HEK293 (cell line): Measurements from ENCODE around the gene TMIE.

Experiments
- CTCF ChIA-PET: fragments of 350-600 bp; formaldehyde crosslinking; extraction: SDS; loops from one replicate; lab custom pipeline; 2021; ENCODE audit warnings: antibody characterized with exemption; lab: Yijun Ruan, JAX
- POLR2A ChIA-PET: fragments of 300-600 bp; formaldehyde crosslinking; extraction: SDS; loops from one replicate; lab custom pipeline; 2020; ENCODE audit warnings: antibody characterized with exemption, inconsistent platforms; lab: Yijun Ruan, JAX
- H3K27ac ChIP-seq: fragments of 200-500 bp; sonication (Bioruptor generic); 2 replicates; pipeline ENCODE4 v1.5.1; 2014; ENCODE audit warnings: low read depth, low read length, control low read depth, inconsistent platforms; ENCODE audit errors: extremely low read depth
- H3K36me3 ChIP-seq, 2 experiments: fragments of 200-500 bp in 1 of 2; sonication (Bioruptor generic) in 1 of 2; 1 replicate in 1 of 2; 2 replicates in 1 of 2; pipeline ENCODE4 v1.5.1; 2014 to 2017; ENCODE audit warnings: inconsistent platforms in 2 of 2, low read length in 2 of 2; ENCODE audit not compliant: control insufficient read depth in 2 of 2, insufficient read depth in 1 of 2
- H3K4me1 ChIP-seq: fragments of 200-500 bp; sonication (Bioruptor generic); 2 replicates; pipeline ENCODE4 v1.5.1; 2014; ENCODE audit warnings: mild to moderate bottlenecking, low read length, inconsistent platforms; ENCODE audit not compliant: control insufficient read depth, insufficient read depth
- H3K4me3 ChIP-seq: 2 replicates; pipeline ENCODE4 v1.5.1; 2011; ENCODE audit warnings: low read depth, mild to moderate bottlenecking, control low read depth, low read length, moderate library complexity
- H3K9me3 ChIP-seq: fragments of 200-500 bp; sonication (Bioruptor generic); 2 replicates; pipeline ENCODE4 v1.5.1; 2014; ENCODE audit warnings: low read depth, low read length, inconsistent platforms; ENCODE audit not compliant: control insufficient read depth, insufficient read depth
- ELK4 ChIP-seq: IDR thresholded peaks from 2 replicates; pipeline ENCODE4 v1.6.1; 2011; ENCODE audit warnings: mild to moderate bottlenecking, low read depth, low read length, borderline replicate concordance
- KLF1 ChIP-seq: fragments of 450-650 bp; formaldehyde crosslinking; IDR thresholded peaks from 2 replicates; pipeline ENCODE4 v1.5.1; 2016; ENCODE audit warnings: missing biosample characterization, missing genetic modification characterization
- KLF16 ChIP-seq: fragments of 450-650 bp; formaldehyde crosslinking; IDR thresholded peaks from 2 replicates; pipeline ENCODE4 v1.5.1; 2017; ENCODE audit warnings: missing biosample characterization, missing genetic modification characterization
- KLF8 ChIP-seq: fragments of 450-650 bp; formaldehyde crosslinking; IDR thresholded peaks from 2 replicates; pipeline ENCODE4 v1.5.1; 2016; ENCODE audit warnings: missing biosample characterization, missing genetic modification characterization
- KLF9 ChIP-seq: fragments of 450-650 bp; formaldehyde crosslinking; IDR thresholded peaks from 2 replicates; pipeline ENCODE4 v1.5.1; 2016; ENCODE audit warnings: missing biosample characterization, missing genetic modification characterization, low read depth
- MYNN ChIP-seq: fragments of 450-650 bp; formaldehyde crosslinking; IDR thresholded peaks from 2 replicates; pipeline ENCODE4 v1.5.1; 2016; ENCODE audit warnings: missing biosample characterization, missing genetic modification characterization, borderline replicate concordance
- PRDM4 ChIP-seq: fragments of 450-650 bp; formaldehyde crosslinking; IDR thresholded peaks from 2 replicates; pipeline ENCODE4 v1.5.1; 2017; ENCODE audit warnings: missing biosample characterization, missing genetic modification characterization
- SALL2 ChIP-seq: fragments of 450-650 bp; formaldehyde crosslinking; IDR thresholded peaks from 2 replicates; pipeline ENCODE4 v1.5.0; 2017; ENCODE audit warnings: missing biosample characterization, mild to moderate bottlenecking, missing genetic modification characterization, borderline replicate concordance
- SCRT2 ChIP-seq: fragments of 450-650 bp; formaldehyde crosslinking; IDR thresholded peaks from 2 replicates; pipeline ENCODE4 v1.5.1; 2016; ENCODE audit warnings: missing biosample characterization, missing genetic modification characterization
- ZBTB1 ChIP-seq: fragments of 450-650 bp; formaldehyde crosslinking; IDR thresholded peaks from 2 replicates; pipeline ENCODE4 v1.5.1; 2016; ENCODE audit warnings: missing biosample characterization, missing genetic modification characterization
- ZBTB17 ChIP-seq: fragments of 450-650 bp; formaldehyde crosslinking; IDR thresholded peaks from 2 replicates; pipeline ENCODE4 v1.5.1; 2016; ENCODE audit warnings: missing biosample characterization, missing genetic modification characterization
- ZBTB20 ChIP-seq: fragments of 450-650 bp; formaldehyde crosslinking; IDR thresholded peaks from 2 replicates; pipeline ENCODE4 v1.5.1; 2016; ENCODE audit warnings: missing biosample characterization, missing genetic modification characterization
- ZBTB26 ChIP-seq: fragments of 450-650 bp; formaldehyde crosslinking; optimal IDR thresholded peaks from 2 replicates; pipeline ENCODE3; 2016; ENCODE audit warnings: missing biosample characterization, mild to moderate bottlenecking, missing genetic modification characterization
- ZBTB48 ChIP-seq: fragments of 450-650 bp; formaldehyde crosslinking; IDR thresholded peaks from 2 replicates; pipeline ENCODE4 v1.5.1; 2016; ENCODE audit warnings: missing biosample characterization, missing genetic modification characterization
- ZFP37 ChIP-seq: fragments of 450-650 bp; formaldehyde crosslinking; IDR thresholded peaks from 2 replicates; pipeline ENCODE4 v1.5.1; 2016; ENCODE audit warnings: missing biosample characterization, missing genetic modification characterization
- ZFP41 ChIP-seq: fragments of 450-650 bp; formaldehyde crosslinking; IDR thresholded peaks from 2 replicates; pipeline ENCODE4 v1.5.1; 2016; ENCODE audit warnings: missing biosample characterization, missing genetic modification characterization, borderline replicate concordance
- ZNF133 ChIP-seq: fragments of 450-650 bp; formaldehyde crosslinking; IDR thresholded peaks from 2 replicates; pipeline ENCODE4 v1.5.1; 2016; ENCODE audit warnings: missing biosample characterization, missing genetic modification characterization
- ZNF24 ChIP-seq: fragments of 450-650 bp; formaldehyde crosslinking; IDR thresholded peaks from 2 replicates; pipeline ENCODE4 v1.5.1; 2016; ENCODE audit warnings: missing biosample characterization, missing genetic modification characterization
- ZNF423 ChIP-seq: fragments of 450-650 bp; formaldehyde crosslinking; IDR thresholded peaks from 2 replicates; pipeline ENCODE4 v1.5.1; 2016; ENCODE audit warnings: missing biosample characterization, missing genetic modification characterization
- ZNF426 ChIP-seq: fragments of 450-650 bp; formaldehyde crosslinking; IDR thresholded peaks from 2 replicates; pipeline ENCODE4 v1.5.1; 2017; ENCODE audit warnings: missing biosample characterization, missing genetic modification characterization, mild to moderate bottlenecking, inconsistent platforms, moderate library complexity
- ZNF501 ChIP-seq: fragments of 450-650 bp; formaldehyde crosslinking; IDR thresholded peaks from 2 replicates; pipeline ENCODE4 v1.5.1; 2016; ENCODE audit warnings: missing biosample characterization, missing genetic modification characterization
- ZNF548 ChIP-seq: fragments of 450-650 bp; formaldehyde crosslinking; IDR thresholded peaks from 2 replicates; pipeline ENCODE4 v1.5.1; 2016; ENCODE audit warnings: missing biosample characterization, missing genetic modification characterization
- ZNF585B ChIP-seq: fragments of 450-650 bp; formaldehyde crosslinking; IDR thresholded peaks from 2 replicates; pipeline ENCODE4 v1.5.1; 2016; ENCODE audit warnings: missing biosample characterization, missing genetic modification characterization
- ZNF621 ChIP-seq: fragments of 450-650 bp; formaldehyde crosslinking; IDR thresholded peaks from 2 replicates; pipeline ENCODE4 v1.5.1; 2017; ENCODE audit warnings: missing biosample characterization, missing genetic modification characterization
- ZNF645 ChIP-seq: fragments of 450-650 bp; formaldehyde crosslinking; IDR thresholded peaks from 2 replicates; pipeline ENCODE4; 2016; ENCODE audit warnings: missing biosample characterization, missing genetic modification characterization
- ZNF660 ChIP-seq: fragments of 450-650 bp; IDR thresholded peaks from 2 replicates; pipeline ENCODE4 v1.5.1; 2018; ENCODE audit warnings: missing biosample characterization, mild to moderate bottlenecking, missing genetic modification characterization
- ZNF670 ChIP-seq: fragments of 450-650 bp; formaldehyde crosslinking; IDR thresholded peaks from 2 replicates; pipeline ENCODE4 v1.5.1; 2016; ENCODE audit warnings: missing biosample characterization, missing genetic modification characterization, low read depth
- ZNF76 ChIP-seq: fragments of 450-650 bp; formaldehyde crosslinking; IDR thresholded peaks from 2 replicates; pipeline ENCODE4; 2016; ENCODE audit warnings: low read depth, missing biosample characterization, missing genetic modification characterization, borderline replicate concordance
- ZNF768 ChIP-seq: fragments of 450-650 bp; formaldehyde crosslinking; IDR thresholded peaks from 2 replicates; pipeline ENCODE4 v1.5.1; 2018; ENCODE audit warnings: missing biosample characterization, mild to moderate bottlenecking, missing genetic modification characterization
- ZXDB ChIP-seq: fragments of 450-650 bp; formaldehyde crosslinking; IDR thresholded peaks from 2 replicates; pipeline ENCODE4 v1.5.1; 2016; ENCODE audit warnings: missing biosample characterization, missing genetic modification characterization

Gene TMIE

GRCh38 chr3:46701181-46701939, at the start of gene TMIE:
TMIE (plus strand) TSS chr3:46701392; CDS start chr3:46701488, 96 bp downstream.
- no peak within 1 kb of the TSS for H3K27ac ChIP-seq
- peak within 1 kb of the TSS; percentile 26 for H3K4me3 ChIP-seq
- TF ChIP-seq MYNN (no peak), ELK4 (no peak), SALL2 (tag by site-specific recombination) (no peak), ZNF24 (tag by site-specific recombination) (no peak), ZNF768 (tag by site-specific recombination) (no peak), ZBTB20 (tag by site-specific recombination) (peak; percentile 91), ZNF501 (tag by site-specific recombination) (no peak), ZFP37 (no peak), ZBTB26 (peak; percentile 12), ZNF133 (tag by site-specific recombination) (no peak), ZXDB (tag by site-specific recombination) (no peak), ZBTB48 (tag by site-specific recombination) (0 out of 2 replicates have a peak, but pooled peaks have one; percentile 21)
- CTCF ChIA-PET: interaction anchor here (0.6 to 1.2 kb wide), 5 partner anchors 11 to 348 kb away, joined by 3 read pairs; no protein-coding TSS in a partner anchor
- POLR2A ChIA-PET: no interaction called here
- H3K4me1 ChIP-seq: no peaks in the 10 kb centered on the region
- no peaks in the 10 kb centered on the region for H3K9me3 ChIP-seq
- no peaks in the 10 kb centered on the region for H3K36me3 ChIP-seq

GRCh38 chr3:46655271-46655670, 45.9 kb upstream of the TMIE start:
- Histone ChIP-seq H3K9me3 (no peaks in the 10 kb centered on the region), H3K4me3 (no peak overlapping the region), H3K27ac (no peak overlapping the region), H3K36me3 (no peaks in the 10 kb centered on the region), H3K4me1 (no peaks in the 10 kb centered on the region)
- CTCF ChIA-PET: no interaction called here
- POLR2A ChIA-PET: no interaction called here
- TF ChIP-seq ZNF423 (tag by site-specific recombination) (no peak), KLF16 (tag by site-specific recombination) (no peak), ZNF660 (tag by site-specific recombination) (no peak), PRDM4 (tag by site-specific recombination) (no peak), KLF1 (tag by site-specific recombination) (no peak), ZNF426 (tag by site-specific recombination) (no peak), ZNF670 (tag by site-specific recombination) (no peak), ZNF76 (tag by site-specific recombination) (no peak), ZNF585B (tag by site-specific recombination) (no peak), ZNF548 (tag by site-specific recombination) (no peak), KLF8 (tag by site-specific recombination) (no peak), KLF9 (tag by site-specific recombination) (no peak), ZBTB1 (no peak), ZFP41 (tag by site-specific recombination) (no peak), ZBTB17 (no peak), ZNF645 (tag by site-specific recombination) (no peak), SCRT2 (tag by site-specific recombination) (no peak), ZNF621 (tag by site-specific recombination) (no peak)
